NB4 (cell line): ENCODE results near the gene RBMS3.

Experiments used
- CTCF ChIP-seq: IDR thresholded peaks from one replicate; pipeline ENCODE4 v1.5.1; 2012; ENCODE audit warnings: low read depth, low read length
- MAX ChIP-seq: IDR thresholded peaks from 2 replicates; pipeline ENCODE4 v1.6.1; 2011; ENCODE audit warnings: low read depth, low read length
- POLR2A ChIP-seq: IDR thresholded peaks from 2 replicates; pipeline ENCODE4 v1.6.1; 2011; ENCODE audit warnings: mild to moderate bottlenecking; ENCODE audit not compliant: insufficient read length; ENCODE audit errors: extremely low read depth

- TF ChIP-seq CTCF (no peak), MAX (no peak), POLR2A (no peak)
Observed at GRCh38 chr3:29344935-29345334, 64.1 kb downstream of the RBMS3 start.
